Measurements from ENCODE around the gene ANGEL1. TPM values are rescaled to one million over a fixed set of nuclear protein-coding genes. Genes with fewer than 3 reads are reported as not detected.

Gene ANGEL1
- total and polyA plus RNA-seq, 2 donors (not counting 1 experiment from before 2014, with no cell fraction given): 6.6 to 8.4 TPM

GRCh38 chr14:76806446-76806845 lies 6.2 kb downstream of the ANGEL1 start:
- no peaks in the 10 kb centered on the region for H3K4me1 ChIP-seq (ENCODE audit: control insufficient read depth, extremely low read depth, insufficient read depth, low read length)
- no peak overlapping the region for H2AFZ ChIP-seq (ENCODE audit: low read length)
- DNase-seq (ENCODE audit: low read depth in 2 of 2): no peak
- no peak overlapping the region for H3K4me3 ChIP-seq (replicated peaks in 1 of 4; ENCODE audit: control extremely low read depth in 1 of 4, insufficient read depth in 1 of 4, low read depth in 3 of 4, low read length in 4 of 4)
- H3K4me2 ChIP-seq (ENCODE audit: extremely low read depth, insufficient read depth, low read length): no peak overlapping the region
- no peak overlapping the region for H3K27ac ChIP-seq (ENCODE audit: insufficient read depth, low read length)
- TF ChIP-seq EZH2 (IDR thresholded peaks at IDR 0.05; ENCODE audit: low read length, missing control alignments): no peak
- TF ChIP-seq CTCF (conservative IDR thresholded peaks at IDR 0.05 in 1 of 2, IDR thresholded peaks at IDR 0.05 in 1 of 2; ENCODE audit: low read depth in 1 of 2, low read length in 2 of 2): no peak
- no peaks in the 10 kb centered on the region for H3K79me2 ChIP-seq (ENCODE audit: control insufficient read depth, insufficient read depth, low read length)
- H3K27me3 ChIP-seq (ENCODE audit: control insufficient read depth, insufficient read depth, low read length): no peaks in the 10 kb centered on the region
- peaks cover 3% of the 10 kb centered on the region for H3K36me3 ChIP-seq (ENCODE audit: control insufficient read depth, insufficient read depth, low read length)
- no peaks in the 10 kb centered on the region for H4K20me1 ChIP-seq (ENCODE audit: control insufficient read depth, extremely low read depth, insufficient read depth, low read length)
- no peak overlapping the region for H3K9ac ChIP-seq (ENCODE audit: insufficient read depth, low read length)
- H3K9me3 ChIP-seq (ENCODE audit: control insufficient read depth, insufficient read depth, low read depth, low read length): no peaks in the 10 kb centered on the region

- Histone ChIP-seq H2AFZ (ENCODE audit: low read length) (no peak overlapping the region), H3K9me3 (ENCODE audit: control insufficient read depth, insufficient read depth, low read depth, low read length) (no peaks in the 10 kb centered on the region), H3K9ac (ENCODE audit: insufficient read depth, low read length) (no peak overlapping the region), H3K79me2 (ENCODE audit: control insufficient read depth, insufficient read depth, low read length) (no peaks in the 10 kb centered on the region), H3K36me3 (ENCODE audit: control insufficient read depth, insufficient read depth, low read length) (no peaks in the 10 kb centered on the region), H3K4me3 (replicated peaks in 1 of 4; ENCODE audit: control extremely low read depth in 1 of 4, insufficient read depth in 1 of 4, low read depth in 3 of 4, low read length in 4 of 4) (no peak overlapping the region), H3K4me1 (ENCODE audit: control insufficient read depth, extremely low read depth, insufficient read depth, low read length) (no peaks in the 10 kb centered on the region), H4K20me1 (ENCODE audit: control insufficient read depth, extremely low read depth, insufficient read depth, low read length) (no peaks in the 10 kb centered on the region), H3K27me3 (ENCODE audit: control insufficient read depth, insufficient read depth, low read length) (no peaks in the 10 kb centered on the region), H3K27ac (ENCODE audit: insufficient read depth, low read length) (no peak overlapping the region), H3K4me2 (ENCODE audit: extremely low read depth, insufficient read depth, low read length) (no peak overlapping the region)
- TF ChIP-seq EZH2 (IDR thresholded peaks at IDR 0.05; ENCODE audit: low read length, missing control alignments) (no peak), CTCF (conservative IDR thresholded peaks at IDR 0.05 in 1 of 2, IDR thresholded peaks at IDR 0.05 in 1 of 2; ENCODE audit: low read depth in 1 of 2, low read length in 2 of 2) (no peak)
- peak in 1 of 2 donors; percentile 60 for DNase-seq (ENCODE audit: low read depth in 2 of 2)
These were observed 18.7 kb downstream of the ANGEL1 start for GRCh38 chr14:76793956-76794355.

GRCh38 chr14:76793324-76793723 lies 19.4 kb downstream of the ANGEL1 start:
- DNase-seq (ENCODE audit: low read depth in 2 of 2): no peak
- no peaks in the 10 kb centered on the region for H3K79me2 ChIP-seq (ENCODE audit: control insufficient read depth, insufficient read depth, low read length)
- H3K4me1 ChIP-seq (ENCODE audit: control insufficient read depth, extremely low read depth, insufficient read depth, low read length): no peaks in the 10 kb centered on the region
- H3K4me3 ChIP-seq (replicated peaks in 1 of 4; ENCODE audit: control extremely low read depth in 1 of 4, insufficient read depth in 1 of 4, low read depth in 3 of 4, low read length in 4 of 4): no peak overlapping the region
- H3K4me2 ChIP-seq (ENCODE audit: extremely low read depth, insufficient read depth, low read length): no peak overlapping the region
- H2AFZ ChIP-seq (ENCODE audit: low read length): no peak overlapping the region
- no peaks in the 10 kb centered on the region for H4K20me1 ChIP-seq (ENCODE audit: control insufficient read depth, extremely low read depth, insufficient read depth, low read length)
- H3K9me3 ChIP-seq (ENCODE audit: control insufficient read depth, insufficient read depth, low read depth, low read length): no peaks in the 10 kb centered on the region
- H3K9ac ChIP-seq (ENCODE audit: insufficient read depth, low read length): no peak overlapping the region
- H3K27ac ChIP-seq (ENCODE audit: insufficient read depth, low read length): no peak overlapping the region
- H3K27me3 ChIP-seq (ENCODE audit: control insufficient read depth, insufficient read depth, low read length): no peaks in the 10 kb centered on the region
- no peak for TF ChIP-seq EZH2 (IDR thresholded peaks at IDR 0.05; ENCODE audit: low read length, missing control alignments)
- no peaks in the 10 kb centered on the region for H3K36me3 ChIP-seq (ENCODE audit: control insufficient read depth, insufficient read depth, low read length)
